Fibroblast of mammary gland (primary cell): ENCODE measurements around the gene WNT16.
A peak's percentile ranks its signal among the peaks of the same experiment; 100 is the strongest.
"Not testable (repeated sequence)": the region's sequence is repeated elsewhere in the genome, so short reads cannot be mapped to it uniquely, and the experiment has no call there.

Experiments
- DNase-seq: peaks from one replicate; pipeline ENCODE4 v3.0.0-alpha.2; 2010; ENCODE audit warnings: low read depth
- H3K4me3 ChIP-seq: 2 replicates; pipeline ENCODE4 v1.5.1; 2011; ENCODE audit warnings: low read depth, mild to moderate bottlenecking, low read length, moderate library complexity; ENCODE audit not compliant: control insufficient read depth
- TF ChIP-seq, protein P1 (sequence below): conservative IDR thresholded peaks from 2 replicates; pipeline ENCODE4 v1.5.1; 2011; ENCODE audit warnings: low read depth, low read length, inconsistent platforms; ENCODE audit not compliant: control insufficient read depth, insufficient read depth

WNT16 gene

DNA sequence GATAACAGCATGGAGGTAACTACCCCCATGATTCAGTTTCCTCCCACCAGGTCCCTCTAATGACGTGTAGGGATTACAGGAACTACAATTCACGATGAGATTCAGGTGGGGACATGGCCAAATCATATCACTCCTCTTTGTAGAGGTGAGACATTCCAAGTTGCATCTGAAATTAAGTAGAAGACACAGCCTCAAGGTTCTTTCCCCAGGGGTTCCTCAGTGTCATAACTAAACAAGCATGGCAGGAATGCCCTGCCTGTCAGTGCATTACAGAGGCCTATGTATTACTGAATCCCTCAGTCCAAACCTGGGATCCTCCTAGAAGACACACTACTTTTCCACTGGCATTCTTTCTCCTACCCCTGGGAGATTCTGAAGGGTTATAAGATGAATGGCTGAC lies 42.6 kb upstream of the WNT16 start:
- TF ChIP-seq, protein P1, sequence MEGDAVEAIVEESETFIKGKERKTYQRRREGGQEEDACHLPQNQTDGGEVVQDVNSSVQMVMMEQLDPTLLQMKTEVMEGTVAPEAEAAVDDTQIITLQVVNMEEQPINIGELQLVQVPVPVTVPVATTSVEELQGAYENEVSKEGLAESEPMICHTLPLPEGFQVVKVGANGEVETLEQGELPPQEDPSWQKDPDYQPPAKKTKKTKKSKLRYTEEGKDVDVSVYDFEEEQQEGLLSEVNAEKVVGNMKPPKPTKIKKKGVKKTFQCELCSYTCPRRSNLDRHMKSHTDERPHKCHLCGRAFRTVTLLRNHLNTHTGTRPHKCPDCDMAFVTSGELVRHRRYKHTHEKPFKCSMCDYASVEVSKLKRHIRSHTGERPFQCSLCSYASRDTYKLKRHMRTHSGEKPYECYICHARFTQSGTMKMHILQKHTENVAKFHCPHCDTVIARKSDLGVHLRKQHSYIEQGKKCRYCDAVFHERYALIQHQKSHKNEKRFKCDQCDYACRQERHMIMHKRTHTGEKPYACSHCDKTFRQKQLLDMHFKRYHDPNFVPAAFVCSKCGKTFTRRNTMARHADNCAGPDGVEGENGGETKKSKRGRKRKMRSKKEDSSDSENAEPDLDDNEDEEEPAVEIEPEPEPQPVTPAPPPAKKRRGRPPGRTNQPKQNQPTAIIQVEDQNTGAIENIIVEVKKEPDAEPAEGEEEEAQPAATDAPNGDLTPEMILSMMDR, result no peak
- DNase-seq, result no peak
- no peak overlapping the region for H3K4me3 ChIP-seq

DNA sequence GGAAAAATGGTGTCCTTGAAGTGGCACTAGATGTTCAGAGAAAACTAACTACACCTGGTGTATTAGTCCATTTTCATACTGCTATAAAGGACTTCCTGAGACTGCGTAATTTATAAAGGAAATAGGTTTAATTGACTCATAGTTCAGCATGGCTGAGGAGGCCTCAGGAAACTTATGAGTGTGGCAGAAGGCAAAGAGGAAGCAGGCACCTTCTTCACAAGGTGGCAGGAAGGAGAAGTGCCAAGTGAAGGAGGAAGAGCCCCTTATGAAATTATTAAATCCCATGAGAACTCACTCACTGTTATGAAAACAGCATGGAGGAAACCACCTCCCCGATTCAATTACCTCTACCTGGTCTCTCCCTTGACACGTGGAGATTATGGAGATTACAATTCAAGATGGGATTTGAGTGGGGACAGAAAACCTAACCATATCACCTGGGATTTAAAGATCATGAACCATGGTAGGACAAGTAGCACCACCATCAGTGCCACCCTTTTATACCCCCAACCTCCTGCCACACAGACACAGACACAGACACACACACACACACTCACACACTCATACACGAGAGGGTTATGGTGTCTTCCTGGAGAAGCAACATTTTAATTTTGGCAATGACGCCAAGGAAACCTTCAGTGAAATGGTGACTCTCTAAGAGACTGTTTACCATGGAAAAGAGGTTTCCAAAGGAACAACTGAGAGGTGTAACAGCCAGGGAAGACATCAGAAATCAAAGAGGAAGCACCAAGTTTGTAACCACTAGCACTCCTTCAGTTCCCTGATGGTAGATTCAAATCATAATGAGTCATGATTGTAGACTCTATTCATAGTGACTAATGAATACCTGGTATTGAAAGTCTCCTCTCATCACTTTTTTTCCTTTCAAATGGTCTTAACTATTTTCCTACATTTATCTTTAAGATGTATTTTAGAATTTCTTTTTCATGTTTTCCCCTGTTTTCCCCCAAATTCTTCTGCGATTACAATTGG lies 41.8 kb upstream of the WNT16 start:
- TF ChIP-seq, protein P1, result no peak
- H3K4me3 ChIP-seq, result no peak overlapping the region
- peak; percentile 60 for DNase-seq

DNA sequence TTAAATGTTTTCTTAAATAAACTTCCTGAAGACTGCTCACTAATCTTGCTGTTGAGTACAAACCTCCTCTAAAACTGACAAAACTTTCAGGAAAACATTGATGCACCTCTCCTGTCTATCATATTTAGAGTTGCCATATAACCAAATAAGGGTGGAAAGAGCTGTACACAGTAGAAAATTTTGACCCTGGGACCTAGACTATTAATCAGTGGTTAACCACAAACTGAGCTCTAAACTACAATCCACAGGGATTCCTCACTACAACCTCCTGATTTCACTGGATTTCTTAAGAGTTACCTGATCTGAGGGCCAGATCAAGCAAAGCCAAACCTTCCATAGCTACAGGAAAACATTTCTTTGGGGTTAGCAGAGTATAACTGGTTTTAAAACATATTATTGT lies 39.9 kb upstream of the WNT16 start:
- DNase-seq, result peak; percentile 81
- H3K4me3 ChIP-seq, result no peak overlapping the region
- TF ChIP-seq, protein P1, result no peak

DNA sequence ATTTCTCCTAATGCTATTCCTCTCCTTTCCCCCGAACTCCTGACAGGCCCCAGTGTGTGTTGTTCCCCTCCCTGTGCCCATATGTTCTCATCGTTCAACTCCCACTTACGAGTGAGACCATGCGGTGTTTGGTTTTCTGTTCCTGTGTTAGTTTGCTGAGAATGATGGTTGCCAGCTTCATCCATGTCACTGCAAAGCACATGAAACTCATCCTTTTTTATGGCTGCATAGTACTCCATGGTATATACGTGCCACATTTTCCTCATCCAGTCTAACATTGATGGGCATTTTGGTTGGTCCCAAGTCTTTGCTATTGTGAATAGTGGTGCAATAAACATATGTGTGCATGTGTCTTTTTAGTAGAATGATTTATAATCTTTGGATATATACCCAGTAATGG lies 38.9 kb upstream of the WNT16 start:
- not testable (repeated sequence) for DNase-seq, H3K4me3 ChIP-seq

DNA sequence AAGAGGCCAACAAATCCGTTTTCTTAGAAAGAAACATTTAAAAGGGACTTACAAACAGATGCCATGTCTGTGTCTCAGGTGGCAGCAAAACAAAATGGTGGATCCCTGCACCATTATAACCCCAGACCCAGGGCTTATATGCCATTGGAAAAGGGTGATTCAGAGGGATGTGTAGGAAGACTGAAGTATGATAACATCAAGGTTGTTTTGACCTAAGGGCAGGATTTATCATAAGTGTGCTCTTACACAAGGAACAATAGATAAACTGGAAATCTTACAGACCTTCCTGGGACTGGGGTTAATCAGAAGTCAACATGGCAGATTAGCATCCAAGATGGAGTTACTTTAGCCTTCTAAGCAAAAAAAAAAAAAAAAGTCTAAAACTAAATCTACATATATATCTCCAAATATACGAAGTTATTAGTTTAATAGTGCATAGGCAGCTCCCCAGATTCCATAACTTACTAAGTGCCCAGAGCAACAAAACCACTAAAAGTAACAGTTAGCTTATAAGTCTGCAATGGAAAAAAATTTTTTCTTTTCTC lies 34.3 kb upstream of the WNT16 start:
- H3K4me3 ChIP-seq, result no peak overlapping the region
- TF ChIP-seq, protein P1, result no peak
- DNase-seq, result no peak

DNA sequence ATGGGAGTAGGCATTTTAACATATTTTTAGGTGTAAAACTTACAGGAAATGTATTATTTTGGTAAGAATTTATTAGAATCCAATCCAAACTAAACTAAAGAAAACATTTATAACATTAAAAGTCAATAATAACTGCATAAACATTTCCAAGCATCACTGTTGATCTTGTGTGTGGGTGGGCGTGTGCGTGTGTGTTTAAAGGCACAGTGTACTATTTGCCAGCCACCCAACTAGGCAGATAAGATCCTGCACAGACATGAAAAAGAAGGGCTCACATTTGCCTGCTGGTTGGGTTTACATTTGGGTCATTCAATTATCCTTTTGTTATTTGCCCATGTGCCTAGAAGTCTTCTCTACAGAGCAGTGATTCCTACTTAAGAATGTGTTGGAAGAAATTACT lies 31.0 kb upstream of the WNT16 start:
- H3K4me3 ChIP-seq, result no peak overlapping the region
- no peak for DNase-seq
- TF ChIP-seq, protein P1, result no peak

DNA sequence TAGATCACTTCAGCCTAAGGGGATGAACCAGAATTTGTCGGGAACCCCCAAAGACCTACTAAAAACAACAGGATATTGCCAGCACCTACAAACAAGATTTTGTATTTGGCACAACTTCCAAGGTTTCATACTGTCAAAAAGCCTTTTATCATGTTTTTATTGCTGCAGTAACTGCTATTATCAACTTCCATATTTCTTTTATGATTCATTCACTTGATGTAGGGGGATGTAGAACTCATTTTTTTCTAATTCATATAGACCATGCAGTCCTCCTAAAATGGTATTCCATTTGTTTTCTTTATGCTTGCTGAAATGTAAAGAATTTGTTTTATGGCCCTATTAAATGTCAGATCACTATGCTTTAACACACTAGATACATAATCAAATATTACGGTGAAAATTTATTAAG lies 30.0 kb upstream of the WNT16 start:
- no peak overlapping the region for H3K4me3 ChIP-seq
- DNase-seq, result no peak
- TF ChIP-seq, protein P1, result no peak
